HG02938 (cell line): Measurements from ENCODE around the gene BTRC.

ENCODE experiments used
- ATAC-seq: cut with Tn5 transposase; IDR thresholded peaks from one replicate; pipeline ENCODE4 v1.9.1; 2021; ENCODE audit warnings: mild to moderate bottlenecking, moderate library complexity; ENCODE audit not compliant: unreplicated experiment

Gene BTRC

GRCh38 chr10:101441541-101442455 lies 87.8 kb downstream of the BTRC start:
- no peak for ATAC-seq

GRCh38 chr10:101442456-101442800 lies 88.5 kb downstream of the BTRC start:
- ATAC-seq: no peak

GRCh38 chr10:101444058-101444898 lies 90.3 kb downstream of the BTRC start:
- no peak for ATAC-seq

GRCh38 chr10:101446071-101446470 lies 92.1 kb downstream of the BTRC start:
- no peak for ATAC-seq

- ATAC-seq: no peak
Observed at GRCh38 chr10:101446947-101447346, 93.0 kb downstream of the BTRC start.

GRCh38 chr10:101447477-101447876 lies 93.5 kb downstream of the BTRC start:
- no peak for ATAC-seq

- ATAC-seq: no peak
Observed at GRCh38 chr10:101450277-101451080, 96.5 kb downstream of the BTRC start.

GRCh38 chr10:101451261-101451660 lies 97.3 kb downstream of the BTRC start:
- no peak for ATAC-seq

GRCh38 chr10:101451667-101452069 lies 97.7 kb downstream of the BTRC start:
- ATAC-seq: no peak

- ATAC-seq: no peak
Observed at GRCh38 chr10:101452176-101452575, 98.2 kb downstream of the BTRC start.

- no peak for ATAC-seq
Observed at GRCh38 chr10:101452593-101452992, 98.6 kb downstream of the BTRC start.

- ATAC-seq: no peak
Observed at GRCh38 chr10:101453318-101453717, 99.4 kb downstream of the BTRC start.

- ATAC-seq: no peak
Observed at GRCh38 chr10:101453791-101454718, 100.1 kb downstream of the BTRC start.

GRCh38 chr10:101458869-101459268 lies 104.9 kb downstream of the BTRC start:
- no peak for ATAC-seq

GRCh38 chr10:101464082-101464481 lies 110.1 kb downstream of the BTRC start:
- no peak for ATAC-seq

GRCh38 chr10:101464599-101464998 lies 110.6 kb downstream of the BTRC start:
- no peak for ATAC-seq

GRCh38 chr10:101466016-101466912 lies 112.3 kb downstream of the BTRC start:
- no peak for ATAC-seq

- ATAC-seq: no peak
Observed at GRCh38 chr10:101467286-101467770, 113.4 kb downstream of the BTRC start.

- no peak for ATAC-seq
Observed at GRCh38 chr10:101468159-101468558, 114.2 kb downstream of the BTRC start.
